Measurements from ENCODE around the gene MYO1F. TPM values are rescaled to one million over a fixed set of nuclear protein-coding genes. Genes with fewer than 3 reads are reported as not detected.

Gene MYO1F
- total RNA-seq, 1 experiment from 2014 or later: not detected

DNA sequence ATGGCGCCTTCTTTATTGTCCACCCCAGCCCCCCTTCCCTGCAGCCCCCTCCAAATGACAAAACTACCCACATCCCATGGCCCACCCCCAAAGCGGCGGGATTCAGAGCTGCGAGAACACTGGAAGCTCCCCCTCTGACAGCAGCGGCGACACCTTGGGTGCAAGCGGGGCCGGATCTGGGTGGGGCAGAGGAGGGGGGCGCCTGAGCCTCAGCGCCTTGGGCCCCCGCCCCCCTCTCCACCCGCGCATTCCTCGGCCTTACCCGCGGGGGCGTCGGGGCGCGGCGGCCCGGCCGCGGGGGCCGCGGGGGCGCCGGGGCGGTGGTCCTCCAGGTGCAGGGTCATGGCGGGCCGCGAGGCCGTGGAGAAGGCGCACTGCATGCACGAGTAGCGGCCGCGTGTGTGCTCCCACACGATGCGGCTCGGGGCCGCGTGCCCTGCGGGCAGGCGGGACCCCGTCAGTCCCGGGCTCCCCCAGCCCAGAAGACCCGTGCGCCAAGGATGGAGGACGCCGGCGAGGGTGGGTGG lies 66.6 kb downstream of the MYO1F start:
- CTCF ChIA-PET: interaction anchor here (0.6 kb wide), 1 partner anchor 1621 kb away, joined by 6 read pairs; no protein-coding TSS in a partner anchor
- intact Hi-C loops (cut with micrococcal nuclease; ENCODE audit: unreplicated experiment): no loop called here

GRCh38 chr19:8506402-8506957 lies 70.8 kb downstream of the MYO1F start:
- CTCF ChIA-PET: interaction anchor here (0.6 to 1.5 kb wide), 2 partner anchors 73 to 153 kb away, joined by 4 to 10 read pairs; no protein-coding TSS in a partner anchor
- H3K36me3 Mint-ChIP-seq (ENCODE audit: insufficient read depth, unreplicated experiment): peaks cover 18% of the 10 kb centered on the region
- no peak for TF ChIP-seq CTCF (IDR thresholded peaks at IDR 0.05; ENCODE audit: unreplicated experiment)
- no TSS peak for BruUV-seq (replicated peaks)
- peak overlapping the region; percentile 91 for H3K4me3 Mint-ChIP-seq (ENCODE audit: low read depth, unreplicated experiment)
- intact Hi-C loops (cut with micrococcal nuclease; ENCODE audit: unreplicated experiment): loop anchor here (2.0 kb wide), 2 partner anchors 26 to 152 kb away; no protein-coding TSS in a partner anchor
- no peaks in the 10 kb centered on the region for H3K4me1 Mint-ChIP-seq (ENCODE audit: low read depth, unreplicated experiment)
- H3K27me3 Mint-ChIP-seq (ENCODE audit: unreplicated experiment): no peaks in the 10 kb centered on the region
- H3K27ac Mint-ChIP-seq (ENCODE audit: unreplicated experiment): no peak overlapping the region
- H3K9me3 Mint-ChIP-seq (ENCODE audit: low read depth, unreplicated experiment): no peaks in the 10 kb centered on the region
- no peak for DNase-seq

More for the DNA sequence above, 66.6 kb downstream of the MYO1F start:
- no TSS peak for BruUV-seq (replicated peaks)
- Mint-ChIP-seq H3K27ac (ENCODE audit: unreplicated experiment) (no peak overlapping the region), H3K4me1 (ENCODE audit: low read depth, unreplicated experiment) (no peaks in the 10 kb centered on the region), H3K9me3 (ENCODE audit: low read depth, unreplicated experiment) (no peaks in the 10 kb centered on the region), H3K4me3 (ENCODE audit: low read depth, unreplicated experiment) (no peak overlapping the region), H3K27me3 (ENCODE audit: unreplicated experiment) (no peaks in the 10 kb centered on the region), H3K36me3 (ENCODE audit: insufficient read depth, unreplicated experiment) (peaks cover 32% of the 10 kb centered on the region)
- DNase-seq: no peak
- no peak for TF ChIP-seq CTCF (IDR thresholded peaks at IDR 0.05; ENCODE audit: unreplicated experiment)

DNA sequence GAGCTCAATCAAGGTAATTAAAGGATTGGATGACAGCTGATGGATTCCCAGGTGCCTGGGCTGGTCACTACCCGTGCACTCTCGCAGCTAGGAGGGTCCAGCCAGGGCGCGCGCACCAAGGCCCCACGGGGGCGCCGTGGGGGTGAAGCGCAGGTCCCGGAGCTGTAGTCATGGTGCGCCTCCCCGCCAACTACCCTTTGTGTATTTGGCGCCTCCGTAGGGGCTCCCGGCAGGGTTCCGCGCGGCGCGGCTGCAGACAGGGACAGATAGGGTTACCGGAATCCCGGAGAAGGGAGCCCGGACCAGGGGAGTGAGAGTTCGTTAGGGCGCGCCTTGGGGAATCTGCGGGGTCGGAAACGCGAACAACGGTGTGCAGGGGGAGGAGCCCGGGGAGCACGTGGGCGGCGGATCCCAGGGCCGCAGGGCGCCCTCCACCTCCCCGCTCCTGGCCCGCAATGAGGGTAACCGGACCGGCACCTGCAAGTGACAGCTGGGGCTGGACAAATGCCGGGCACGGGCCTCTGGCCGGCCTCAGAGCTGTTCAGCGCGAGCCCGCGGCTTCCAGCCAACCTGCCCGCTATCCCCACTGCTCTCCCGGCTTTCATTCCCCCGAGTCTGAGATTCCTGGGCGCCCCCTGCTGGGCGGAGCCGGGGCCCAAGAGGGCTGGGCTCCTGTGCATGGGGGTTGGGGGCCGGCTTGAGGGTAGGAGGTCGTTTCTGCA lies 71.4 kb downstream of the MYO1F start:
- no TSS peak for BruUV-seq (replicated peaks)
- no peaks in the 10 kb centered on the region for H3K4me1 Mint-ChIP-seq (ENCODE audit: low read depth, unreplicated experiment)
- CTCF ChIA-PET: interaction anchor here (0.6 to 1.5 kb wide), 5 partner anchors 8 to 158 kb away, joined by 3 to 10 read pairs (median 4); partner anchors contain the start of gene ZNF414
- intact Hi-C loops (cut with micrococcal nuclease; ENCODE audit: unreplicated experiment): loop anchor here (2.0 kb wide), 2 partner anchors 25 to 151 kb away; no protein-coding TSS in a partner anchor
- peak overlapping the region; percentile 91 for H3K4me3 Mint-ChIP-seq (ENCODE audit: low read depth, unreplicated experiment)
- peak; percentile 82 for TF ChIP-seq CTCF (IDR thresholded peaks at IDR 0.05; ENCODE audit: unreplicated experiment)
- H3K9me3 Mint-ChIP-seq (ENCODE audit: low read depth, unreplicated experiment): no peaks in the 10 kb centered on the region
- peak; percentile 86 for DNase-seq
- no peak overlapping the region for H3K27ac Mint-ChIP-seq (ENCODE audit: unreplicated experiment)
- peaks cover 18% of the 10 kb centered on the region for H3K36me3 Mint-ChIP-seq (ENCODE audit: insufficient read depth, unreplicated experiment)
- H3K27me3 Mint-ChIP-seq (ENCODE audit: unreplicated experiment): no peaks in the 10 kb centered on the region

DNA sequence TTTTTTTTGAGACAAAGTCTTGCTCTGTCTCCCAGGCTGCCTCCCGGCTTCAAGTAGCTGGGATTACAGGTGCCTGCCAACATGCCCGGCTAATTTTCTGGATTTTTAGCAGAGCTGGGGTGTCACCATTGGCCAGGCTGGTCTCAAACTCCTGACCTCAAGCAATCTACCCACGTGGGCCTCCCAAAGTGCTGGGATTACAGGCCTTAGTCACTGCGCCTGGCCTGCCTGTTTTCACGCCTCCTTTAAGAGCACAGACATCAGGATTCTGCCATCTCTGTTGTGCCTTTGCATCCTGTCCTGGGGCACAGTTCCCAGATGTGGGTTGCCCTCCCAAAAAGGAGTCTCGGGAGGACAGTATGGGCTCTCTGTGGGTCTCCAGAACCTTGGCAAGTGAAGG lies 72.3 kb downstream of the MYO1F start:
- DNase-seq: no peak
- no peaks in the 10 kb centered on the region for H3K4me1 Mint-ChIP-seq (ENCODE audit: low read depth, unreplicated experiment)
- CTCF ChIA-PET: interaction anchor here (1.0 to 1.5 kb wide), 3 partner anchors 9 to 157 kb away, joined by 4 to 10 read pairs (median 6); partner anchors contain the start of gene ZNF414
- no peak for TF ChIP-seq CTCF (IDR thresholded peaks at IDR 0.05; ENCODE audit: unreplicated experiment)
- no peaks in the 10 kb centered on the region for H3K27me3 Mint-ChIP-seq (ENCODE audit: unreplicated experiment)
- BruUV-seq (replicated peaks): no TSS peak
- peaks cover 22% of the 10 kb centered on the region for H3K36me3 Mint-ChIP-seq (ENCODE audit: insufficient read depth, unreplicated experiment)
- no peaks in the 10 kb centered on the region for H3K9me3 Mint-ChIP-seq (ENCODE audit: low read depth, unreplicated experiment)
- intact Hi-C loops (cut with micrococcal nuclease; ENCODE audit: unreplicated experiment): no loop called here
- H3K4me3 Mint-ChIP-seq (ENCODE audit: low read depth, unreplicated experiment): peak overlapping the region; percentile 91
- H3K27ac Mint-ChIP-seq (ENCODE audit: unreplicated experiment): no peak overlapping the region

Data from Calu3 (cell line).